Heart right ventricle (tissue), 16 donors: ENCODE results near the gene PLD4. TPM values are rescaled to one million over a fixed set of nuclear protein-coding genes. Genes with fewer than 3 reads are reported as not detected.

Experiments
- ATAC-seq, 8 donors: fragments of 200-7000 bp; cut with Tn5 transposase; one replicate each; pipeline ENCODE4 v1.9.1; 2020; ENCODE audit warnings: mild to moderate bottlenecking in 8 of 8, moderate library complexity in 8 of 8, moderate number of reproducible peaks in 1 of 8
- DNase-seq, 2 donors: peaks; one replicate each; pipeline ENCODE4 v3.0.0-alpha.2; 2020
- H3K27ac ChIP-seq, 10 donors: fragments of 200-600 bp; sonication (generic) in 2 of 10; one replicate each; pipeline versions ENCODE4 v1.5.0 to v1.8.0; 2020 to 2022; ENCODE audit warnings: mild to moderate bottlenecking in 3 of 10
- H3K27me3 ChIP-seq, 7 donors: fragments of 200-600 bp; one replicate each; pipeline ENCODE4 v1.8.0; 2021 to 2022; ENCODE audit warnings: mild to moderate bottlenecking in 2 of 7
- H3K36me3 ChIP-seq, 9 donors: fragments of 200-600 bp; sonication (generic) in 1 of 9; one replicate each; pipeline versions ENCODE4 v1.5.0 to v1.8.0; 2020 to 2022; ENCODE audit warnings: mild to moderate bottlenecking in 2 of 9
- H3K4me1 ChIP-seq, 9 donors: fragments of 200-600 bp; sonication (generic) in 1 of 9; one replicate each; pipeline versions ENCODE4 v1.5.0 to v1.8.0; 2020 to 2022; ENCODE audit warnings: mild to moderate bottlenecking in 4 of 9
- H3K4me3 ChIP-seq, 10 donors: fragments of 200-600 bp; sonication (generic) in 2 of 10; one replicate each; pipeline versions ENCODE4 v1.5.0 to v1.8.0; 2020 to 2022; ENCODE audit warnings: mild to moderate bottlenecking in 7 of 10, moderate library complexity in 2 of 10
- H3K9me3 ChIP-seq, 11 donors: fragments of 200-600 bp in 10 of 11; sonication (generic) in 2 of 11; one replicate each; pipeline versions ENCODE4 v1.5.0 to v1.8.0; 2013 to 2022; ENCODE audit warnings: mild to moderate bottlenecking in 2 of 11, control low read depth in 1 of 11, moderate library complexity in 1 of 11
- CTCF ChIP-seq, 9 donors: fragments of 200-600 bp; sonication (generic) in 2 of 9; IDR thresholded peaks; one replicate each; pipeline versions ENCODE4 v1.5.0 to v1.8.0; 2021 to 2022; ENCODE audit warnings: antibody characterized with exemption in 9 of 9, mild to moderate bottlenecking in 5 of 9, moderate library complexity in 1 of 9
- WGBS, 2 donors: extraction: QIAGEN DNeasy Blood & Tissue Kit; methylation state at CpG; one replicate each; pipeline ENCODE4 v1.1.7; 2013; ENCODE audit warnings: inconsistent platforms in 1 of 2; 5-methylcytosine and 5-hydroxymethylcytosine counted together
- intact Hi-C, 10 donors: fragments of 100-400 bp; cut with DNase I; formaldehyde crosslinking; loops; one replicate each; pipeline versions ENCODE4 v1.11.1 to v1.14.2; 2022
- polyA plus RNA-seq, 2 donors: library from polyadenylated mRNA; stranded (reverse); fragments of 200-250 nt; gene quantifications; one replicate each; pipeline ENCODE4 v1.2.3, GENCODE V29; 2013
- total RNA-seq, 10 donors: library from RNA; stranded (reverse); fragmentation: NEBNext Ultra II Directional in 3 of 10; extraction: Animal tissue kit (Norgen Biotek cat#: 25700) in 3 of 10; gene quantifications; one replicate each; pipeline versions ENCODE4 v1.2.1 to v1.2.4, GENCODE V29; 2021 to 2023
- donor health status: Arrhythmogenic right ventricular cardiomyopathy.
- donor health status: ischemic (EF 13 %, LVEDD 7.1; RV severe dilation, severe dysfunction).
- donor health status: healthy with polysubstance abuse.
- donor health status: DM: no; HTN: yes; CAD: no.
- donor health status: DM: no; HTN: no; CAD: no.
- donor health status: ischemic (EF 25% LVEDD 6.9; RV normal size, moderate dysfunction).
- donor health status: ischemic (EF 25% LVEDD 5.7; RV mildly dilated, moderate dysfunction).
- donor health status: healthy.
- donor health status: DM: yes; HTN: yes; CAD: no.
- donor health status: Ischemic cardiomyopathy.
- donor health status: ischemic (EF 35%, LVEDD 5.7; RV mildly dilated, moderate dysfunction).
- donor health status: nonischemic (EF 11% LVEDD 7.7; RV severe dilation, severe dysfunction).
- donor health status: DM: yes; HTN: yes; CAD: no.
- donor health status: PGD.
- donor health status: ischemic (EF 29% LVEDD 5.4; RV normal size, mild dysfunction).
- donor health status: nonischemic (EF 23%, LVEDD 6.1; RV moderate dilation, normal function).

PLD4 gene
- total and polyA plus RNA-seq, 12 donors: 0.07 to 0.91 (median 0.47) TPM; not detected in 1

GRCh38 chr14:104968541-104969401, 44.1 kb downstream of the PLD4 start:
- H3K4me3 ChIP-seq: peak overlapping the region in 8 of 10 donors; percentile 14 to 60 (median 46)
- intact Hi-C loops: loop anchor here in 1 of 10 donors (5.0 kb wide), 1 partner anchor 36 kb away; no protein-coding TSS in a partner anchor
- DNase-seq (no peak), ATAC-seq (no peak)
- peak in 1 of 9 donors; percentile 8 for TF ChIP-seq CTCF (IDR thresholded peaks at IDR 0.05)
- no peaks in the 10 kb centered on the region for H3K9me3 ChIP-seq
- peaks cover 18 to 72% (median 43%) of the 10 kb centered on the region in 9 donors for H3K4me1 ChIP-seq
- H3K27me3 ChIP-seq: peaks cover 0 to 33% (median 0%) of the 10 kb centered on the region in 7 donors
- H3K27ac ChIP-seq: peak overlapping the region in 8 of 10 donors; percentile 1 to 78 (median 68)
- 62 to 63% methylated on average over 21 of the region's 21 CpGs for WGBS, 2 donors
- no peaks in the 10 kb centered on the region for H3K36me3 ChIP-seq

GRCh38 chr14:104969741-104970230, 45.1 kb downstream of the PLD4 start:
- WGBS, 2 donors: 94 to 97% methylated on average over 10 of the region's 10 CpGs
- TF ChIP-seq CTCF (IDR thresholded peaks at IDR 0.05): no peak
- Histone ChIP-seq H3K4me3 (peak overlapping the region in 3 of 10 donors; percentile 14 to 35 (median 24)), H3K27ac (peak overlapping the region in 6 of 10 donors; percentile 13 to 78 (median 63)), H3K9me3 (no peaks in the 10 kb centered on the region), H3K4me1 (peaks cover 25 to 83% (median 53%) of the 10 kb centered on the region in 9 donors), H3K27me3 (peaks cover 0 to 29% (median 0%) of the 10 kb centered on the region in 7 donors), H3K36me3 (no peaks in the 10 kb centered on the region)
- peak in 1 of 2 donors; percentile 10 for DNase-seq
- ATAC-seq: no peak
- intact Hi-C loops: loop anchor here in 3 of 10 donors (5.0 to 10.0 kb wide), 4 partner anchors 37 to 385 kb away; no protein-coding TSS in a partner anchor

GRCh38 chr14:104970231-104971068, 45.8 kb downstream of the PLD4 start:
- peak overlapping the region in 3 of 10 donors; percentile 14 to 35 (median 24) for H3K4me3 ChIP-seq
- peaks cover 25 to 89% (median 59%) of the 10 kb centered on the region in 9 donors for H3K4me1 ChIP-seq
- ATAC-seq (peak in 6 of 8 donors; percentile 4 to 56 (median 17)), DNase-seq (peak; percentile 36 to 53)
- TF ChIP-seq CTCF (IDR thresholded peaks at IDR 0.05): no peak
- peak overlapping the region in 6 of 10 donors; percentile 13 to 71 (median 57) for H3K27ac ChIP-seq
- intact Hi-C loops: loop anchor here in 2 of 10 donors (10.0 kb wide), 3 partner anchors 76 to 384 kb away; no protein-coding TSS in a partner anchor
- no peaks in the 10 kb centered on the region for H3K36me3 ChIP-seq
- 72 to 83% methylated on average over 19 of the region's 19 CpGs for WGBS, 2 donors
- H3K27me3 ChIP-seq: peaks cover 0 to 35% (median 6%) of the 10 kb centered on the region in 7 donors
- H3K9me3 ChIP-seq: no peaks in the 10 kb centered on the region
